22Rv1 (cell line): Measurements from ENCODE around the gene PIN4.

ENCODE experiments used
- H3K27ac ChIP-seq: fragments of 450-650 bp; 2 replicates; pipeline ENCODE4 v1.5.1; 2017
- ZFX ChIP-seq: fragments of 450-650 bp; IDR thresholded peaks from 2 replicates; pipeline ENCODE4 v1.6.1; 2017; ENCODE audit warnings: antibody characterized with exemption, borderline replicate concordance
- TF ChIP-seq, protein P1 (sequence below): fragments of 450-650 bp; IDR thresholded peaks from 2 replicates; pipeline ENCODE4 v1.5.1; 2017; ENCODE audit warnings: mild to moderate bottlenecking

The PIN4 gene

DNA sequence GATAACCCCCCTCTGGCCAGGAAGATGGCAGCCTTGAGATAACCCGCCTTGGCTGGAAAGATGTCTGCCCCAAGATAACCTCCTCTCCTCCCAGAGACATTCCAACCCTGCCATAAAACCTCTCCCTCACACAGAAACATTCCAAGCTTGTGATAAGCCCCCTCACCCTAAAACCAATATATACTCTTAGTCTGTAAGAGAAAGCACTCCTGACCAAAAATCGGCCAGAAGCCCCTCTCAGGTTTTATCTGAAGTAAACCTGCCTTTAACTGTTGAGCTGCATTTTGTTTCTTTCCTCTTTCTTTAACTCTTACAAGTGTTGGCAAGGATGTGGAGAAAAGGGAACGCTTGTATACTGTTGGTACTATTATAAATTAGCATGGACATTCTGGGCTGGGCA is 48.7 kb downstream of the PIN4 start:
- H3K27ac ChIP-seq: no peak overlapping the region
- TF ChIP-seq, protein P1, sequence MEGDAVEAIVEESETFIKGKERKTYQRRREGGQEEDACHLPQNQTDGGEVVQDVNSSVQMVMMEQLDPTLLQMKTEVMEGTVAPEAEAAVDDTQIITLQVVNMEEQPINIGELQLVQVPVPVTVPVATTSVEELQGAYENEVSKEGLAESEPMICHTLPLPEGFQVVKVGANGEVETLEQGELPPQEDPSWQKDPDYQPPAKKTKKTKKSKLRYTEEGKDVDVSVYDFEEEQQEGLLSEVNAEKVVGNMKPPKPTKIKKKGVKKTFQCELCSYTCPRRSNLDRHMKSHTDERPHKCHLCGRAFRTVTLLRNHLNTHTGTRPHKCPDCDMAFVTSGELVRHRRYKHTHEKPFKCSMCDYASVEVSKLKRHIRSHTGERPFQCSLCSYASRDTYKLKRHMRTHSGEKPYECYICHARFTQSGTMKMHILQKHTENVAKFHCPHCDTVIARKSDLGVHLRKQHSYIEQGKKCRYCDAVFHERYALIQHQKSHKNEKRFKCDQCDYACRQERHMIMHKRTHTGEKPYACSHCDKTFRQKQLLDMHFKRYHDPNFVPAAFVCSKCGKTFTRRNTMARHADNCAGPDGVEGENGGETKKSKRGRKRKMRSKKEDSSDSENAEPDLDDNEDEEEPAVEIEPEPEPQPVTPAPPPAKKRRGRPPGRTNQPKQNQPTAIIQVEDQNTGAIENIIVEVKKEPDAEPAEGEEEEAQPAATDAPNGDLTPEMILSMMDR: no peak
- no peak for TF ChIP-seq ZFX

DNA sequence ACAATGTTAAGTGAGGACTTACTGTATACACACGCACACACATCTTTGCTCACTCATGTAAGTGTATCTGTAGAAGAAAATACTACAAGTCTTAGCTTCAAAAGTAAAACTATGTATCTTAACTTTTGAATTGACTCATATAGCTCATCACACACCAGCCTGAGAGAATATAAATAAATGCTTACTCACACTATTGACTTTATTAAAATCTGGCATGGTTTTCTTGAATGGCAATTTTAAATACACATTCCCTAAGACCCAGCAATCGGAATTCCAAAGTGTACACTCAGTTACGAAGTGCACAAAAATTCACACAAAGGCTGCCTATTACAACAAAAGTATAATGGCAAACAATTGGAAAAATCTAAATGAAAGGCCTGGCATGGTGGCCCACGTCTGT is 55.3 kb downstream of the PIN4 start:
- no peak overlapping the region for H3K27ac ChIP-seq
- TF ChIP-seq, protein P1: no peak
- TF ChIP-seq ZFX: no peak

DNA sequence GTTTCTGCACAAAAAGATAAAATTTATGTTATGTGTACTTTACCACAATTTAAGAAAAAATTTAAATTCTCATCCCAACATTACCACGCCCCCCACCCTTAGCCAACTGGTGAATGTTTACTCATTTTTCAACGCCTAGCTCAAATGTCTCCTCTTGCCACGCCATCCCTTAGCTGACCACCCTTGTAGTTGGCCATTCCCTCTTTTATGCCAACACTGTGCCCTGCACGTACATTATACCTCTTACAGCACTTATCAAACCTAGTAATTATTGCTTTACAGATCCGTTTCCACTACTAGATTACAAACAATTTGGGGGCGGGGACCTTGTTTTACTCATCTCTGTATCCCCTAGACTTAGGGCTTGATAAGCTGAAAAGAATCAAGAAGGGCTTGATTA is 56.6 kb downstream of the PIN4 start:
- peak overlapping the region; percentile 73 for H3K27ac ChIP-seq
- no peak for TF ChIP-seq ZFX
- TF ChIP-seq, protein P1: no peak

DNA sequence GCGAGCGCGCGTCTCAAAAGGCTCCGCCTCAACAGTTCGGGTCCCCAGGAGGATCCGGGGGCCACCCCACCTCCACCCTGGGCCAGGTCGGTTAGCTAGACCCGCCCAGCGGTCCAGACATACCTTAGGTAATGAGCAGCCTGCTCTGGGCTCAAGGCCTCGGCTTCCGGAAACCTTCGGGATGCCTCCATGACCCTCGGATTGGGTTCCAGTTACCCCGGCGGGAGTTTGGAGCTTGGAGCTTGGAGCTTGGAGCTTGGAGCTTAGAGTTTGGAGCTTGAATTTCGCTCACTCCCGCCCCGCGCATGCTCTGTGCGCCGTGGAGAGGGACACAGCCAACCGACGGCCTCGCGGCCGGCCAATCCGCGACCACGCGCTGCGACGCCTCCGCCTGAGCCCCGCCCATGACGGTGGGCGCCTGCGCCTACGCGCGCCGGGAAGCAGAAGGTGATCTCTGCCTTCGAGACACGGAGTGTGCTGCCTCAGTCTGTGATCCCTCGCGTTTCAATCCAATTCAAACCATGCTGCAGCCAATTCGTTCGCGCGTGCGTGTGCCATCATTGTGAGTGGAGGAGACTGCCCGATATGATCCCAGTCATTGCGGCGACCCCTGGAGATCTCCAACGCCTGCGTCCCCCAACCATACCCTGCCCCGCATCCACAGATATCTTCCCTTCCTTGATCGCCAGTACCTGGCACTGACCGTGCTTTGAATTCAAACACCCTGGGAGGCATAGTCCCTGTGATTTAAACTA is 57.3 kb downstream of the PIN4 start, which contains the start of gene ERCC6L:
Gene ERCC6L (minus strand): TSS at position 307 of the 755 bp plus-strand sequence. CDS start 116 bp downstream, at position 191.
- TF ChIP-seq ZFX: no peak
- TF ChIP-seq, protein P1: no peak
- peak within 1 kb of the TSS; percentile 73 for H3K27ac ChIP-seq

DNA sequence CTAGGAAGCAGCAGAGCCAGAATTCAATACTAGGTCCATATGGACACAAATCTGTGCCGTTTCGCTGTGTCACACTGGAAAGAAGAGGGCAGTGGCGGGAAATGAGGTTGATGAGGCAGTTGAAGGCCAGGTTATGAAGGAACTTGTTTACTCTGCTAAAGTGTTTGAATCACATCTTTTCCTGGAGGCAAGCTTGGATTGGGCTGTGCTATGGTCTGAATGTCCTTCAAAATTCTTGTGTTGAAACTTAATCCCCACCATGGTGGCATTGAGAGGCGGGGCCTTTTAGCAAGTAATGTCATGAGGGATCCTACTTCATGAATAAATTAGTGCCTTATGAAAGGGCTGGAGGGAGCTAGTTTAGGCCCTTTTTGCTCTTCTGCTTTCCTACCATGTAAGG is 59.4 kb downstream of the PIN4 start:
- no peak overlapping the region for H3K27ac ChIP-seq

DNA sequence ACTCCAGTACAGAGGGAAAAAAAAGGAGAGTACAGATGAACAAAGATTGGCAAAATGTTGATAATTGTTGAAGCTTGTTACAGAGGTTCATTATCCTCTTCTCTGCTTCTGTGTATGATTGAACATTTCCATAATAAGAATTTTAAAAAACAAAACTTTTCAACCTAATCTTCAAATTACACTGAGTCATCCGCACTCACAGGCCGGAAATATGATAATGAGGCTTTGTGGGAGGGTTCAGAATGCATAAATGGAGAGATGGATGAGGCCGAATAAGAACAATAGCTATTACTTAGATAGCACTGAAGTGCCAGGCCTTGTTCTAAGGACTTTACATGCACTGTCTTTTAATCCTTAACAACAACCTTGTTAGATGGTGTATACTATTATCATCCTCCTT is 61.9 kb downstream of the PIN4 start:
- no peak for TF ChIP-seq ZFX
- TF ChIP-seq, protein P1: no peak
- no peak overlapping the region for H3K27ac ChIP-seq

More for the DNA sequence above, 59.4 kb downstream of the PIN4 start:
- TF ChIP-seq, protein P1: no peak
- no peak for TF ChIP-seq ZFX

DNA sequence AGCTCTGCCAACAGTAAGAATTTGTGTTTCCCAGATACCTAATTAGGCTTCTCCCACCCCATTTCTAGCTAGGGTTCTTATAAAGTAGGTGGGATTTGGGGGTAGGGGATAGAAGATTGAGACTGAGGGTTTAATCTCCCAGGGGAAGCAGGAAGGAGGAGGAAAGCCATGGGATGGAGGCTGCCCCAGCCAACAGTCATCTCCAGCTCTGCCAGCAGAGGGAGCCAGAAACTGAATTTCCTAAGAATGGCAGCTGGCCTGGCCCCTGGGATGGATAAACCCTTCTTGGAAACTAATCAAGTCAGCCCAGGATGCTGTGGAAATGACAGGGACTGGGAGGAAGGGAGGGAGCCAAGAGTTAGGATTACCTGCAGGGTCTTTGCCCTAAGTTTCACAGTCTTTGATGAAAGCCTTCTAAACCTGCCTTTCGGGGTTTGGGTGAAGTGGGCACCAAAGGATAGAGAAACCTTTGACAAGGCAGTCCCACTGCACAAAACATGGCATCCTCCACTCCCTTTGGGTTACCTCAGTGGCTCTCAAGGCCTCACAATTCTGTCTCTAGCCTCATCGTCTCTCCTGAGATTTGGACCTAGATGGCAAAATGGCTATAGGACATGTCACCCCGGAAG is 64.0 kb downstream of the PIN4 start:
- no peak for TF ChIP-seq ZFX
- TF ChIP-seq, protein P1: peak; percentile 70

More for the DNA sequence above, 64.0 kb downstream of the PIN4 start:
- no peak overlapping the region for H3K27ac ChIP-seq
